GM19463 (cell line): ENCODE data around the gene FBN1.

Source experiments
- ATAC-seq: cut with Tn5 transposase; IDR thresholded peaks from one replicate; pipeline ENCODE4 v1.9.1; 2021; ENCODE audit warnings: mild to moderate bottlenecking, moderate library complexity; ENCODE audit not compliant: unreplicated experiment

Gene FBN1

GRCh38 chr15:48558226-48558625, 87.3 kb downstream of the FBN1 start:
- ATAC-seq, result no peak

GRCh38 chr15:48557335-48557734, 88.2 kb downstream of the FBN1 start:
- no peak for ATAC-seq

GRCh38 chr15:48556159-48556897, 89.2 kb downstream of the FBN1 start:
- ATAC-seq, result no peak

- ATAC-seq, result no peak
Measured at GRCh38 chr15:48555241-48555881, 90.1 kb downstream of the FBN1 start.

DNA sequence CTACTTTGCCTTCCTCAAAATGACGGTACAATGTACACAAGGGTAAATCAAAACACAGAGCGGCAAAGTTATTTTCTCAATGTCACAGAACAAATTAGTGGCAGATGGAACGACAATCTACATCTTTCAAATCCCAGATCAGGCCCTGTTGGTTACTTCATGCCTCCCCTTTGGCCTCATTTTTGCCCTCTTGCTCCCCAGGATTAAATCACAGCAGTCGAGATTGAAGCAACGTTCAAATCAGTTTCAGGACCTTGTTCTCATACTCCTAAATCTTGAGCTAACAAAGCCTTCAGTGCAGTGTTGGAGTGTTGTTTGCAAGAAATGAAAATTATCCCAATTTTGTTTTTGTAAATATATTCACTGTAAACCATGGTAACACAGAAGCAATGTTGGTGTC, 91.4 kb downstream of the FBN1 start:
- no peak for ATAC-seq

DNA sequence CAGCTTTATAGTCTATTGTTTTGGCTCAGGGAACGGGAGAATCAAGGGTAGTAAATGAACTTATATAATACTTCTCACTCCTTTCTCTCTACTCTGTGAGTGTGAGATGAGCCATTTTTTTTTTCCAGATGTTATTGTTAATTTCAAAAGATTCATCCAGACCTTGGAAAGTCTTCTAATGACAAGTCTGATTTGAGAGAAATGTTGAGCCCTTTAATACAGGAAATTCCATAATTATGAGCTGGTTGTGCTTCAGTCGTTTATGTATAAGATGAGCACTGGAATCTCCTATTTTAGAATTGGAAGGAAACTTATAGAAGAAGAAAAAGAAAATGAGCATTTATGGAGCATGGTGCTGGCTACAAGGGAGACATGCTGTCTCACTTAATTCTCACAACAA, 92.0 kb downstream of the FBN1 start:
- no peak for ATAC-seq

DNA sequence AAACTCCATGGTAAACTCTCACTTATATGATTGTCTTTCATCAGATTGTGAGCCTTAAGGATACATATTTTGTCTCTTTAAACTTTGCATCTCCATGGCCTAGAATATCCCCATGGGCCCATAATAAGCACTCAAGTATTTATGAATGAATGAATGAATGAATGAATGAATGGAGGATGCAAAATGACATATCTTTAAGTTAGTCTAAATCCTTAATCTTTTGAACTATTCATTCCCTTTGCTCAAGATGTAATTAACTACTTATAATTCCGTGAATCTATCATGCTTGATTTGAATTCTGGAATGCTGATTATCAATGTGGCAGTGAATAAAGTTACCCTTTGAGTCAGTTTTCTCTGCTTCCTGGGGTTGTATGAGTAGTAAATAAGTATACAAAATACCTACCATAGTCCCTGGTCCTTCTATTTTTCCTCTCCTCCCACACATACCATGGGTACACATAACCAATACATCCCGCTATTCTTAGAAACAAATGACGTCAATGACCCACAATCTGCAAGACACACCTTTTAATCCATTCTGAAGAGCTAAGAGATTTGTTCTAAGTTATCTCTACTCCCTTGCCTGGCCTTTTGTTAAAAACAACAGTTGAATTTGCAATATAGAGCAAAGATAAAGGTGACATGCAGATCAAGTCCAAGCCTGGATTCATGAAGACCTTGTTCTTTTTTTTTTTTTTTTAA, 94.5 kb downstream of the FBN1 start:
- ATAC-seq, result no peak

- no peak for ATAC-seq
Measured at GRCh38 chr15:48548455-48548854, 97.1 kb downstream of the FBN1 start.

DNA sequence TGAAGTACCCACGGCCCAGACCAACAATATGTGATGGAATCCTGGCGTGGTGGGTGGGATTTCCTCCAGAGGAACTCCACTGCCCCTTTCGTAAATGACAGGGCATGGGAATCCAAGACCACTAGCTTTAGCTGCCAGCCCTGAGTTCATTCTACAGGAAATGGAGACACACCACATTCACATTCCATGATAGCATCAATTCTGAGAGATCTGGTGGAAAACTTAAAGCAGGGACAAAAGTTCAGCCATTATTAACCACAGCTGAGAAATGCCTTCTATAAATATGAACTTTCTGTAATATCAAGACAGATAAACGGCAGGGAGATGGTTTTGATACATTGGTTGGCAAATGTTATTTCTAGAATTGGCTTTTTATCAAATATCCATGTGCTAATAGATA, 98.2 kb downstream of the FBN1 start:
- no peak for ATAC-seq

DNA sequence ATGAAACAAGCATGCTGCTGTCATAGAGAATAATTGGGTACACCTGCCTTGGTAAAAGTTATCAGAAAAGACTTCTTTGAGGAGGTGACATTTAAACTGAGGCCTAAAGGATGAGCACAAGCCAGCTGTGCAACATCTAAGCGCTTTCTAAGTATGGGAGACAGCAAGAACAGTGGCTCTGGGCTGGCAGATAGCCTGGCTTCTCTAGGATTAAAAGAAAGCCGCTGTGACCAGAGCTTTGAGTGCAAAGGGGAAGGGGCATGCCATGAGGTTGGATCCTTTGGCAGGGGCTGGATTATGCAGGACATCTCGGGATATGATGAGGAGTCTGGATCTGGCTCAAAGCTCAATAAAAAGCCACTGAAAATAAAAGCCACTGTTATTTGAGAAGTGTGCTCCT, 99.2 kb downstream of the FBN1 start:
- no peak for ATAC-seq

- ATAC-seq, result no peak
Measured at GRCh38 chr15:48544778-48545177, 100.7 kb downstream of the FBN1 start.

DNA sequence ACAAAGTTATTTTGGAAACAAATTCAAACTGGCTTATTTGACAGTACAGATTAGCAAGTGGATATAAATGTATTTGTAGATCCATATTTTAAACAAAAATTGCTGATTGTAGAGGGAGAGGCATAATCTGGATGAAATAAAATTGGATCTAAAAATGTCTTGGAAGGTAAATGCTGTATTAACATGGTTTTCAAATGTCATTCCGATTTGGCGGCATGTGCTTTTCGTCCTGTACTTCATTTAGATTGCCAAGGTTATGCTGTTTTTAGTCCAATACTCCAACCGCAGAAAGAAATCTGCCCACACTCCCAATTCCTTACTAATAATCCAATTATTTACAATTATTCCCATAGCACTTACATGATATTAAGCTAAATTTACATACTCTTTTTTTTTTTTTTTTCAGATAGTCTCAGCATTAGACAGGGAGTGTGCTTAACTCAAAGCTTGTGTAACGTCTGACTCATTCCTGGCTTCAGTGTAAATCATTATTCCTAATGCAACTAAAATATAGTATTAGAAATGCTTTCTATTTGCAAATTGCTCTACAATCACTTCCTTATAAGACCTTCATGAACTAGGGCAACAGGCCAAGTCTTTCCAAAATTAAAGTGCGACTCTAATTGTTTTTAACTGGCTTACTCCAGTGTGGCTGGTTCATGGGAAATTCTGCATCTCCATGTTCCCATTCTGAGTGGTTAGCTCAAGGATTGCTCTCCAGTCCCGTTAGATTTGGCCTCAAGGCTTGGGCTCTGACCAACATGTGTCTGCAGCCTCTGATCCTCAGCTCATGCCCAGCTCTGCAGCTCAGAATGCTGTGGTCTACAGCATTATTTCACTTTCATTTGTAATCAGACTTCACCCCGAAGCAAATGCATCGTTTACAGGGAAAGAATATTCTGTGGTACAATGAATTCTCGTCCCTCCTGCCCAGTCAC, 103.9 kb downstream of the FBN1 start:
- ATAC-seq, result peak; percentile 98

DNA sequence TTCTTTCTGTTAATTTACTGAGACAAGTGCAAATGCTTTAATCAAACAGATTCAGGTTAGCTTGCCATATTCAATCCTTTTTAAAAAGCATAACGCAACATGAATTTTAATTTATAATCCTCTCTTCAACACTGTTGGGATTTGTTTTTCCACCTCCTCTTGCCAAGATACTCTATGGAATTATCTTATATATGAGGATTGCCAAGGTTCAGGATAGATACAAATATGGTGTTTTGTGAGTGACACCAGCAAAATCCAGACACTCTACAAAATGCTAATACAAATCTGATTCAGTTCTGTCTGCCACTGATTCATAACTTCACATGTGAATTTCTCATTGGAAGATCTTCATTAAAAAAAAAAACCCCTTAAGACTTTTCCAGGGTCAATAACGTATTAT, 104.8 kb downstream of the FBN1 start:
- no peak for ATAC-seq

GRCh38 chr15:48538941-48539340, 106.6 kb downstream of the FBN1 start:
- no peak for ATAC-seq

- ATAC-seq, result no peak
Measured at GRCh38 chr15:48537271-48538113, 108.0 kb downstream of the FBN1 start.

GRCh38 chr15:48536681-48537091, 108.8 kb downstream of the FBN1 start:
- no peak for ATAC-seq

- ATAC-seq, result no peak
Measured at GRCh38 chr15:48533982-48534381, 111.5 kb downstream of the FBN1 start.

- no peak for ATAC-seq
Measured at GRCh38 chr15:48532946-48533345, 112.6 kb downstream of the FBN1 start.

GRCh38 chr15:48530528-48530927, 115.0 kb downstream of the FBN1 start:
- ATAC-seq, result no peak

GRCh38 chr15:48528921-48529320, 116.6 kb downstream of the FBN1 start:
- no peak for ATAC-seq
